Testis (tissue), 2 donors: ENCODE measurements around the gene PRELID3B.

ENCODE experiments used
- CTCF ChIP-seq, 3 experiments: fragments of 450-650 bp in 2 of 3; fragments of 200-600 bp in 1 of 3; sonication (generic) in 1 of 3; IDR thresholded peaks; one replicate each; pipeline ENCODE4 v1.5.1; 2016 to 2019; ENCODE audit warnings: antibody characterized with exemption in 3 of 3, mild to moderate bottlenecking in 2 of 3, moderate library complexity in 1 of 3
- POLR2A ChIP-seq: fragments of 450-650 bp; IDR thresholded peaks from one replicate; pipeline ENCODE4 v1.6.1; 2017; ENCODE audit warnings: antibody characterized with exemption, mild to moderate bottlenecking, moderate library complexity

DNA sequence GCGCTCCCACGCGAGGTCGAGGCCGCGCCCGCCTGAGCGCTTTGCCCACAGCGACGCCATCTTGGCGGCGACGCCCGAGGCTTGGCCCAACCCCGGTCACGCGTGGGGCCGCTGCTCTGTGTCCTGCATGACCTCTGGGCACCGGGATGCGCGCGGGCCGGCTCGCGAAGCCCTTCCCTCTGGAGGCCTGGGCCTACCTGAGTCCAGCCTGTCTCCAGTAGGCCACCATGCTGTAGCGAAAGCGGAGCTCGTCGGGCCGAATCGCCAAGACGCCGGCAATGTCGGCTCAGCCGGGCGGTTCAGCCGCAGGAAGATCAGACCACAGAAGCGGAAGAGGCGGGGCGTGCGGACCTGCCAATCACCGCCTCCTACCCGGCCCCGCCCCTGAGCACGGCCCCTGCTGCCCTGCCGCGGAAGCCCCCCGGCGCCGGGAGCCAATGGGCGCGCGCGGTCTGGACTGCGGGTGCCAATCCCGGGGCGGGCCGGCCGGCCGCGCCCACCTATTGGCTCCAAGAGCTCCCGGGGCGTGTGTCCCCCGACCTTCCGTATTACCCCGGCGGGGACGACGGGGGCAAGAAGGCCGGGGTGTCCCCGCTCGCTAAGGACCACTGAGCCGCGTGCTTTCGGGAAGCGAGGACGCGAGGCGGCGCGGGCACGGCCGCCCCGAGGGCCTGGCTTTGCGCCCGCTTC, 10.4 kb downstream of the PRELID3B start, which contains the start of gene ATP5F1E:
- TF ChIP-seq POLR2A (peak; percentile 18), CTCF (IDR thresholded peaks at IDR 0.05) (peak in 1 of 3 experiments; percentile 14)
